ENCODE results near the gene SOX30. TPM values are rescaled to one million over a fixed set of nuclear protein-coding genes. Genes with fewer than 3 reads are reported as not detected.

Gene SOX30
- total RNA-seq, 1 donor from 2014 or later, result not detected

DNA sequence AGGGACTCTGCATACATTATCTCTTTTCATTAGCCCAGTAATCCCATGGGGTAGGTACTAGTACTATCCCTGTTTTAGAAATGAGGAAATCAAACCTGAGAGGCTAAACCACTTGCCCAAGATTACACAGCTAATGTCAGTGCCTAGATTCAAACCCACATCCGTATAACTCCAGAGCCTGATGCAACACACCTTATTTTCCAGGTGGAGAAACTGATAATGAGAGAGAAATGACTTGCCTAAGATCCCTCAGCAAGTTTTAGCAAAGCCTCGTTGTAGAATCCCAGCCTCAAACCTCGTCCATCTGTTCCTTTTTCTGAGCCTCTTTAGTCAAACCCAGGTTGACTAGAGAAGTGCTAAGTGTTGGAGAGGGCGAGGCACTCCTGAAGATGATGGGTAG lies 75.6 kb downstream of the SOX30 start:
- no peak for DNase-seq
- H3K9me3 Mint-ChIP-seq (ENCODE audit: unreplicated experiment), result peaks cover 9% of the 10 kb centered on the region
- peaks cover 10% of the 10 kb centered on the region for H3K4me1 Mint-ChIP-seq (ENCODE audit: low read depth, unreplicated experiment)

More for the DNA sequence above, 75.6 kb downstream of the SOX30 start:
- TF ChIP-seq, protein P1, sequence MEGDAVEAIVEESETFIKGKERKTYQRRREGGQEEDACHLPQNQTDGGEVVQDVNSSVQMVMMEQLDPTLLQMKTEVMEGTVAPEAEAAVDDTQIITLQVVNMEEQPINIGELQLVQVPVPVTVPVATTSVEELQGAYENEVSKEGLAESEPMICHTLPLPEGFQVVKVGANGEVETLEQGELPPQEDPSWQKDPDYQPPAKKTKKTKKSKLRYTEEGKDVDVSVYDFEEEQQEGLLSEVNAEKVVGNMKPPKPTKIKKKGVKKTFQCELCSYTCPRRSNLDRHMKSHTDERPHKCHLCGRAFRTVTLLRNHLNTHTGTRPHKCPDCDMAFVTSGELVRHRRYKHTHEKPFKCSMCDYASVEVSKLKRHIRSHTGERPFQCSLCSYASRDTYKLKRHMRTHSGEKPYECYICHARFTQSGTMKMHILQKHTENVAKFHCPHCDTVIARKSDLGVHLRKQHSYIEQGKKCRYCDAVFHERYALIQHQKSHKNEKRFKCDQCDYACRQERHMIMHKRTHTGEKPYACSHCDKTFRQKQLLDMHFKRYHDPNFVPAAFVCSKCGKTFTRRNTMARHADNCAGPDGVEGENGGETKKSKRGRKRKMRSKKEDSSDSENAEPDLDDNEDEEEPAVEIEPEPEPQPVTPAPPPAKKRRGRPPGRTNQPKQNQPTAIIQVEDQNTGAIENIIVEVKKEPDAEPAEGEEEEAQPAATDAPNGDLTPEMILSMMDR (IDR thresholded peaks at IDR 0.05; ENCODE audit: partially characterized antibody, unreplicated experiment), result no peak
- H3K27ac Mint-ChIP-seq (ENCODE audit: unreplicated experiment), result peak overlapping the region; percentile 83
- no peaks in the 10 kb centered on the region for H3K36me3 Mint-ChIP-seq (ENCODE audit: unreplicated experiment)
- peaks cover 8% of the 10 kb centered on the region for H3K27me3 Mint-ChIP-seq (ENCODE audit: unreplicated experiment)
- peak overlapping the region; percentile 88 for H3K4me3 Mint-ChIP-seq (ENCODE audit: unreplicated experiment)

Other genes with a start within 250 kb of the SOX30 start
- not detected for gene NIPAL4, start 192.2 kb downstream of the SOX30 start, total RNA-seq (ENCODE audit: unreplicated experiment)
- gene ADAM19, start 76.7 kb downstream of the SOX30 start, total RNA-seq (ENCODE audit: unreplicated experiment), result 41.2 TPM
- not detected for gene C5orf52, start 19.1 kb upstream of the SOX30 start, total RNA-seq (ENCODE audit: unreplicated experiment)
- gene THG1L, start 79.0 kb upstream of the SOX30 start, total RNA-seq (ENCODE audit: unreplicated experiment), result 3.4 TPM
- gene LSM11, start 91.3 kb upstream of the SOX30 start, total RNA-seq (ENCODE audit: unreplicated experiment), result 7.7 TPM
- 38.0 TPM for gene CLINT1, start 206.7 kb upstream of the SOX30 start, total RNA-seq (ENCODE audit: unreplicated experiment)